Fibroblast of villous mesenchyme (primary cell): Measurements from ENCODE around the gene LSR. TPM values are rescaled to one million over a fixed set of nuclear protein-coding genes. Genes with fewer than 3 reads are reported as not detected.

Experiments
- DNase-seq: peaks from one replicate; pipeline ENCODE4 v3.0.0-alpha.2; 2010; ENCODE audit warnings: low read depth
- H3K4me3 ChIP-seq: 2 replicates; pipeline ENCODE4 v1.5.1; 2011; ENCODE audit warnings: low read depth, mild to moderate bottlenecking, low read length
- total RNA-seq: library from RNA; depleted of rRNA; stranded (reverse); fragments of >200 nt; gene quantifications from 2 replicates; pipeline ENCODE4 v1.2.3, GENCODE V29; 2012
- TF ChIP-seq, protein P1 (sequence below): IDR thresholded peaks from 2 replicates; pipeline ENCODE4 v1.5.1; 2012; ENCODE audit warnings: low read depth, mild to moderate bottlenecking, low read length; ENCODE audit not compliant: insufficient read depth

LSR gene
- total RNA-seq, 1 donor, result 0.86 TPM

DNA sequence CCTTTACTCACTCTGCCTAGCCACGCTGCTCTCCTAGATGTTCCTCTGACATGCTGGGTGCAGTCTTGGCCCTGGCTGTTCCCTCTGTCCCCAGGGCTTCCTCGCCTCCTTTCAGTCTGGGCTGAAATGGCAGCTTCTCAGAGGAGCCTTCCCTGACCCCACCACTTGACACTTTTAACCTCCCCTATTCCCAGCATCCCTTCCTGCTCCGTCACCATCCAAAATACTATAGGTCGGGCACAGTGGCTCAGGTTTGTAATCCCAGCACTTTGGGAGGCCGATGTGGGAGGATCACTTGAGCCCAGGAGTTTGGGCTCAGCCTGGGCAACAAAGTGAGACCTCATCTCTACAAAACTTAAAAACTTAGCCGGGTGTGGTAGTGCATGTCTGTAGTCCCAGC, 22.9 kb upstream of the LSR start:
- H3K4me3 ChIP-seq, result no peak overlapping the region
- TF ChIP-seq, protein P1, sequence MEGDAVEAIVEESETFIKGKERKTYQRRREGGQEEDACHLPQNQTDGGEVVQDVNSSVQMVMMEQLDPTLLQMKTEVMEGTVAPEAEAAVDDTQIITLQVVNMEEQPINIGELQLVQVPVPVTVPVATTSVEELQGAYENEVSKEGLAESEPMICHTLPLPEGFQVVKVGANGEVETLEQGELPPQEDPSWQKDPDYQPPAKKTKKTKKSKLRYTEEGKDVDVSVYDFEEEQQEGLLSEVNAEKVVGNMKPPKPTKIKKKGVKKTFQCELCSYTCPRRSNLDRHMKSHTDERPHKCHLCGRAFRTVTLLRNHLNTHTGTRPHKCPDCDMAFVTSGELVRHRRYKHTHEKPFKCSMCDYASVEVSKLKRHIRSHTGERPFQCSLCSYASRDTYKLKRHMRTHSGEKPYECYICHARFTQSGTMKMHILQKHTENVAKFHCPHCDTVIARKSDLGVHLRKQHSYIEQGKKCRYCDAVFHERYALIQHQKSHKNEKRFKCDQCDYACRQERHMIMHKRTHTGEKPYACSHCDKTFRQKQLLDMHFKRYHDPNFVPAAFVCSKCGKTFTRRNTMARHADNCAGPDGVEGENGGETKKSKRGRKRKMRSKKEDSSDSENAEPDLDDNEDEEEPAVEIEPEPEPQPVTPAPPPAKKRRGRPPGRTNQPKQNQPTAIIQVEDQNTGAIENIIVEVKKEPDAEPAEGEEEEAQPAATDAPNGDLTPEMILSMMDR, result no peak
- DNase-seq, result no peak

DNA sequence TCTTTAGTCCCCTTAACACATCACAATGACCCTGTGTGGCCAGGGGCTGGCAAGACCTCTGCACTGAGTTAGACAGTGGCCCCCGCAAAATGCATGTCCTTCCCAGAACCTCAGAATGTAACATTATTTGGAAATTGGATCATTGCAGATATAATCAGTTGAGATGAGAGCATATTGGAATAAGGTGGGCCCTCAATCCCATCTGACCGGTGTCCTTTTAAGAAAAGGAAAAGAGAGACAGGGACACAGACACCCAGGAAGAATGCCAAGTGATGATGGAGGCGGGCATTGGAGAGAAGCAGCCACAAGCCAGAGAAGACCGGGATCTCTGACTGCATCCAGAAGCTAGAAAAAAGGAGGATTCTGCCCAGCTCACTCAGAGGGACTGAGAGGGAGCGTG, 22.1 kb upstream of the LSR start:
- H3K4me3 ChIP-seq, result no peak overlapping the region
- TF ChIP-seq, protein P1, result no peak
- no peak for DNase-seq

DNA sequence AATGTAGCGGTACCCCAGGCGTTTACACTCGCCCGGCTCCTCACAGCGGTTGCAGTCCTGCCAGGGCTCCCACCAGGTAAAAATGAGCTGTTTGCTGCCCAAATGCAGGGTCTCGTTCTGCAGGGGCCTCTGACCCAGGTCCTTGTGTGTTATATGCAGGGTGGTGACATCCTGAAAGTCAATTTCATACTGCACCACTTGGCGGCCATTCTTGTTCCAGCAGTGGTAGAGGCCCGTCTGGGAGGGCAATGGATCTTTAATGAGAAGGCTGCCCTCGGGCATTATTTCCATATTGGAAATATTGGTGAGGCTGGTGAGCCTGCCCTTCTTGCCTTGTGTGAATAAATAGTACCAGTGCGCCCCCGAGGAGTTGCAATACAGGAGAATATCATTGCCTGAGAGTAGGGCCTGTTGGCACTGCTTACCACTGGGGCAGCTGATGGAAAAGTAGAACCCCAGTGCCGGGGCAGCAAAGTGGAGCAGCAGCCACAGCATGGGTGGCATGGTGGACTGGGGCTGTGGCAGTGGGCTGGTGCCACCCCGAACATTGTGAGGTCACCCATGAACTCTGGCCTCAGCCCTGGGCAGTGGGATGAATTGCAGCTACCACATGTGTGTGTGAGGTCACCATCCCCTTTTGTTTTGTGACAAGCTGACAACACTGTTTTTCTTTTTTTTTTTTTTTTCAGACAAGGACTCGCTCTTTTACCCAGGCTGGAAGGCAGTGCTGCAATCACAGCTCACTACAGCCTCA, 20.4 kb upstream of the LSR start, which contains the start of gene FAM187B:
TSS of gene FAM187B (minus strand) at position 563 of the 754 bp plus-strand sequence. CDS start at position 504, 59 bp downstream.
- DNase-seq, result no peak
- H3K4me3 ChIP-seq, result no peak within 1 kb of the TSS
- TF ChIP-seq, protein P1, result no peak

DNA sequence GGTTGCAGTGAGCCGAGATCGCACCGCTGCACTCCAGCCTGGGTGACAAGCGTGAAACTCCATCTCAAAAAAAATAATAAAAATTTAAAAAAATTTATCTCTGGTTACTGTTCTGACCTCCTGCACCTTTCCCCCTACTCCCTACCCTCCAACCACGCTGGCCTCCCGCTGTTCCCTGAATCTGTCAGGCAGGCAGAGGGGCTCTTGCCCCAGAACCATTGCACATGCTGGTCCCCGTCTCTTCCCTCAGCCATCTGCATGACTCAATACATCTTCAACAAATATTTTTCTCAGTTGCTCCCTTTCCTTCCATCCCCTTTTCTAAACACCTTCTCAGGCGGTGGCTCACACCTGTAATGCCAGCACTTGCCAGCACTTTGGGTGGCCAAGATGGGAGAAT, 19.2 kb upstream of the LSR start:
- TF ChIP-seq, protein P1, result no peak
- H3K4me3 ChIP-seq, result no peak overlapping the region
- DNase-seq, result no peak

DNA sequence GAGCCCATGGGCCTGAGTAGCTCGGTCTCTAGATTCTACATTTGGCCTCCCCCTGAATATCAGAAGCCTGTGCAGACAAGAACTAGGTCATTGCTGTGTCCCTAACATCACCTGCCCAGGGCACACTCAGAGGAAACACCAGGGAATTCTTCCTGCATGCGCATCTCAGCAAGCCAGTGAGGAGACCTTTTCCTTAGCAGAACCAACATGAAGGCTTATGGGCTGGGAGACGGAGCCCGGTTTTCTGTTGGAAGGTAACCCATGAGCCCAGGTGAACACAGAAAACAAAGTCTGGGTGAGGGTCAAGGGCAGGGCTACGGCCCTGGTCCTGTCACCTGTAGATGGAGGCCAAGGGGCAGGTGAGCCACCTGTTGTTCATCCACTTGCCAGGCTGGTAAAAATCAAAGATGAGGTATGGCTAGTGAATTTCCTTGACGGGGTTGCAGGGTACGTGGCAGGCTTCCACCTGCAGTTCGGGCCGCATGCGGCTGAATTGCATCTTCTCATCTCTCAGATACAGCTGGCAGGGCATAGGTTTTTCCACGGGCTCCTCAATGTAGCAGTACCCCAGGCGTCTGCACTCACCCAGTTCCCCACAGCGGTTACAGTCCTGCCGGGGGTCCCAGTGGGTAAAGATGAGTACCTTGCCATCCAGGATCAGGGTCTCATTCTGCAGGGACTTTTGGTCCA, 16.7 kb upstream of the LSR start:
- DNase-seq, result no peak
- TF ChIP-seq, protein P1, result no peak
- no peak overlapping the region for H3K4me3 ChIP-seq

DNA sequence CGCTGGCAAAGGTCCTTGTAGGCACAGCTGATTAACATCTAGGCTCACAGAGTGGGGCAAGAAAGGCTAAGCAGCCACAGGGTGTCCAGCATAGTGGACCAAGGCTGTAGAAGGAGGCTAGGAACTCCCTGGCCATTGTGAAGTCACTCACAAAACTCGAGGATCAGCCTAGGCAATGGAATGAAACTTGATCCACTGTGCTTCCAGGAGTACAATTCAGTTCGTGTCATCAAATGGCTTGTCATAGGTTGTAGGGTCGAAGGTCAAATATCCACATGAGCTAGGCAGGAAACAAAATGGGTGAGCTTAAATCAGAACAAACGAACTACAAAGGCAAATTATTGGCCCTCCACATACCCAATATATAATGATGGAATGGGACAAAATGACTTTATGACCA, 15.9 kb upstream of the LSR start:
- no peak overlapping the region for H3K4me3 ChIP-seq
- TF ChIP-seq, protein P1, result no peak
- no peak for DNase-seq
